Stimulated activated CD8-positive, alpha-beta memory T cell treated with anti-CD3 and anti-CD28 coated beads, Interleukin-7, amount 100 ng/mL, for 24 hours (primary cell): ENCODE data around the gene AP4E1.
"Not testable (repeated sequence)": the region's sequence is repeated elsewhere in the genome, so short reads cannot be mapped to it uniquely, and the experiment has no call there.

ENCODE experiments used
- DNase-seq: peaks from one replicate; pipeline ENCODE4 v3.0.0-alpha.2; 2020; ENCODE audit warnings: low read depth

The AP4E1 gene

GRCh38 chr15:50908209-50909009 is at the start of gene AP4E1:
TSS of gene AP4E1 (plus strand) at chr15:50908683. CDS start at chr15:50908779, 96 bp downstream.
- peak; percentile 85 for DNase-seq

GRCh38 chr15:50860824-50861223 is 47.7 kb upstream of the AP4E1 start:
- no peak for DNase-seq

- no peak for DNase-seq
These were observed 45.9 kb upstream of the AP4E1 start for GRCh38 chr15:50862553-50862952.

- no peak for DNase-seq
These were observed 43.6 kb upstream of the AP4E1 start for GRCh38 chr15:50864873-50865272.

- no peak for DNase-seq
These were observed 42.7 kb upstream of the AP4E1 start for GRCh38 chr15:50865515-50866353.

GRCh38 chr15:50871832-50872231 is 36.7 kb upstream of the AP4E1 start:
- no peak for DNase-seq

- DNase-seq, result no peak
These were observed 35.6 kb upstream of the AP4E1 start for GRCh38 chr15:50872832-50873426.

GRCh38 chr15:50873935-50874361 is 34.5 kb upstream of the AP4E1 start:
- DNase-seq, result no peak

- not testable (repeated sequence) for DNase-seq
These were observed 33.2 kb upstream of the AP4E1 start for GRCh38 chr15:50875238-50875637.

- DNase-seq, result no peak
These were observed 32.1 kb upstream of the AP4E1 start for GRCh38 chr15:50876260-50876988.

GRCh38 chr15:50876989-50877360 is 31.5 kb upstream of the AP4E1 start:
- DNase-seq, result peak; percentile 29

GRCh38 chr15:50879016-50879617 is 29.4 kb upstream of the AP4E1 start:
- no peak for DNase-seq

- no peak for DNase-seq
These were observed 28.3 kb upstream of the AP4E1 start for GRCh38 chr15:50880206-50880605.

GRCh38 chr15:50880651-50881114 is 27.8 kb upstream of the AP4E1 start:
- no peak for DNase-seq

- no peak for DNase-seq
These were observed 27.1 kb upstream of the AP4E1 start for GRCh38 chr15:50881121-50882048.

GRCh38 chr15:50883903-50884302 is 24.6 kb upstream of the AP4E1 start:
- DNase-seq, result no peak

GRCh38 chr15:50884540-50884939 is 23.9 kb upstream of the AP4E1 start:
- DNase-seq, result no peak

GRCh38 chr15:50886139-50886467 is 22.4 kb upstream of the AP4E1 start:
- no peak for DNase-seq

- DNase-seq, result no peak
These were observed 21.7 kb upstream of the AP4E1 start for GRCh38 chr15:50886611-50887345.

- DNase-seq, result no peak
These were observed 20.4 kb upstream of the AP4E1 start for GRCh38 chr15:50888054-50888453.
